ENCODE data around the gene THAP10.

THAP10 gene

GRCh38 chr15:70853318-70853972, 38.8 kb downstream of the THAP10 start:
- DNase-seq: peak; percentile 15

- no peak for DNase-seq
Measured at GRCh38 chr15:70852501-70853317, 39.5 kb downstream of the THAP10 start.

DNA sequence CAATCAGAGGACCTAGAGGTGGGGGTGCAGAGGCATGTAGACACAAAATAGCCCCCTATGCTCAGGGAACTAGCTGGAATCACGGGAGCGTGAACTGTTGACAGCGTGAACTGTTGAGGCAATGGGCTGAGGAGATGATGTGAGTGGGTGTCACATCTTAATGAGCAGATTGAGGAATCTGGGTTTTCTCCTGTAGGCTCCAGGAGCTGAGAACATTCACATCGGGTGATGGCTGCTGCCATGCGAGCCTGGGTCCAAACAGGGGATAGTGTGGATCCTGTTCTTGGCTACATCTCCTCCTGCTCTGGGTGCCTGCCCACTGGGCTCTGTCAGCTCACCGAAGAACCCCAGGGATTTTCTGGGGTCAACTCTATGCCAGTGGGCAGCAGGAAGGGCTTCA, 40.3 kb downstream of the THAP10 start:
- no peak for DNase-seq

DNA sequence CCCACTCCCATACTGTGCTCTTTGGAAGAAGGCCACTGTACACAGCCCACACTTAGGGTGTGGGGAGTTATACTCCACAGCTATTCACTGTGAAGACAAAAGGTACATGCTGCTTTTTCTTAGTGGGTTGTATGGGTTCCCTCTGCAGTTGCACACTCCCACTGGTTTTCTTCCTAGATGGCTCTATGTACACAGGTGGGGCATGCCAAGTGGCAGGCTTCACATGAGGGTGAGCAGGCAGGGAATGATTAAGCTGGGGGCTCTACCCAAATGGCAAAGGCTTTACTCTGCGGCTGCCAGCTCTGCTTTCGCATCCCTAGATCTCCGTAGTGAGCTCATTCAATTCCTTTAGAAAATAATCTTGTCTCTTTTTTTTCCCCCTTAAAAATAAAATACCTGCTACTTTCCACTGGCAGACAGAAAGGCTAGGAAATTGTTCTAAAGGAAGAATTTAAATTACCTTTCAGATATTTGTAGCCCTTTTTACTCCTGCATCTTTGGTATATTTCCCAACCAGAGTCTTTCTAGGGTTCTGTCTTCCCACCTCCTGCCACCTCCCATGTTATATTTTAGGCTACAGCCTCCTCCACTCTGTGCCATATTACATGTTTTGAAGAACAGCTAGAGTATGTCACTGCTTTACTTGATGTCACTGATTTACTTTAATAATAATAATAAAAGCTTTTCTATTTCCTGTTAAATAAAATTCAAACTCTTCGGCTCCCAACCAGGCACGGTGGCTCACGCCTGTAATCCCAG, 46.5 kb downstream of the THAP10 start:
- DNase-seq: no peak

- DNase-seq: no peak
Measured at GRCh38 chr15:70837476-70837875, 54.8 kb downstream of the THAP10 start.

- DNase-seq: no peak
Measured at GRCh38 chr15:70835841-70836240, 56.4 kb downstream of the THAP10 start.

DNA sequence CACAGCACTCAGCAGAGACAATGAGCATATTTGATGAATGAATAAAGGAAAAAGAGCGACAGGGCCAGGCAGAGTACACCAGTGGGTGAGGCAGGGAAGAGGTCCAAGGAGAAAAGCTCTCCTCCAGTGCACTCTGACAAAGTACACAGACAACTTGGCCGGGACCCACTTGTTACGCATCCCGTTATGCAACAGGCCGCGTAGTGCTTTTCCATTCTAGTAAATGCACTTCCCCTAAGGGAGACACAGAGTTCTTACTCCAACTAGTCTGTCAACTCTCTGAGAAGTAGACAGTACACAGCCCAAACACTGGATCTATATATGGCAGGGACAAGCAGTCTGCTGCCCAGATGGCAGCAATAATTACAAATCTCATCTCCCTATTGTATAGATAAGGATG, 56.8 kb downstream of the THAP10 start:
- DNase-seq: no peak

GRCh38 chr15:70834999-70835398, 57.2 kb downstream of the THAP10 start:
- DNase-seq: no peak

DNA sequence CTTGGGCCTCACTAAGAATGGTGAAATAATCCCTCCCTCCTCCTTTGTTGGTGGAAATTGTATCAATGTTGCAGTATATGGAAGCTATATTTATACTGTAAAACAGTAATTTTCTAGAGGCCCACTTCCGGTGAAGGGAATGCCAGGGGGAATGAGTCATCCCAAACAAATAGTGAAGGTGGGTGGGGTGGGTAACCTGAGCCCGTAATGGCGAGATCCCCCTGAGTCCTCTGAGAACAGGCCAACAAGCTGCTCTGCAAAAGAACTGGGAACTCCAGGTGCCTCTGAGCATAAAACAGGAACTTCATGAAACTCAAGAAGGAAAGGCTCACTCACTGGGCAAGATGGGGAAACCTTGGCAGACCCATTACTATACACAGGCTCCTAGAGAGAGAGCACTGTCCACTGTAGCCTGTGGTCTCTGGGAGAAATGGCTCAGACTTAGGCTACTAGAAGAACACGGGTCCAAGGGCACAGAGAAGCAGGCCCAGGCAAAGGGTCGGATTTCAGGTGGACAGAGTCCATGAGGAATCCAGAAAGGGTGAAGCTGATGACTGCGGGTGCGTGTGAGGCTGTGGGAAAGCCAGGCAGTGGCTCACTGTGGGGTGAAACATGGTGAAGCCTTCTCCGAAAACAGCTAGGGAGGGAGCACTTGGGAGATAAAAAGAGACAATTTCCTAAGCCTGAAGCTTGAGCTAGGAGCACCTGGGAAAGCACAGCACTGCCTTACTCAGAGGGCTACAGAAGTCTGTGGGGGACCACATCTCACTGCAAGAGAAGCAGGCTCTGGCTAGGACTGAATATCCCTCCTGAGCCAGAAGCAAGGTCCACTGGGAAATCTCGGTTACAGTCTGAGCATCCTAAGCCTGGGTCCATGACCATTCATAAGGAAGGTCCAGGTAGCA, 58.1 kb downstream of the THAP10 start:
- DNase-seq: no peak

GRCh38 chr15:70833422-70833821, 58.8 kb downstream of the THAP10 start:
- DNase-seq: no peak

GRCh38 chr15:70832176-70832575, 60.1 kb downstream of the THAP10 start:
- DNase-seq: no peak
